ENCODE measurements around the gene MUC4.
"Not testable (repeated sequence)": the region's sequence is repeated elsewhere in the genome, so short reads cannot be mapped to it uniquely, and the experiment has no call there.

The MUC4 gene

DNA sequence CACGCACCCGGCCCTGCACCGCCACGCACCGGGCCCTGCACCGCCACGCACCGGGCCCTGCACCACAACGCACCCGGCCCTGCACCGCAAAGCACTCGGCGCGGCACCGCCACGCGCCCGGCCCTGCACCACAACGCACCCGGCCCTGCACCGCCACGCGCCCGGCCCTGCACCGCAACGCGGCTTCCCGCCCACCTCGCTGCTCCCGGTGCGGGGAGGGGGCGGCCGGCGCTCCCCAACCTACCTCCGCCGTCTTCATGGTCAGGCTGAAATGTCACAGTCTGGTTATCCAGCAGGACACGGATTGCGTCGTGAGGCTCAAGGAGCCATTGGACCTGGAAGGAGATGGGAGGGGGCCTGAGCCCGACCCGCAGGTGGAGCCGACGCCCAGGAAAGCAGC is 49.1 kb downstream of the MUC4 start:
- no peak for DNase-seq (ENCODE audit: low spot score)

DNA sequence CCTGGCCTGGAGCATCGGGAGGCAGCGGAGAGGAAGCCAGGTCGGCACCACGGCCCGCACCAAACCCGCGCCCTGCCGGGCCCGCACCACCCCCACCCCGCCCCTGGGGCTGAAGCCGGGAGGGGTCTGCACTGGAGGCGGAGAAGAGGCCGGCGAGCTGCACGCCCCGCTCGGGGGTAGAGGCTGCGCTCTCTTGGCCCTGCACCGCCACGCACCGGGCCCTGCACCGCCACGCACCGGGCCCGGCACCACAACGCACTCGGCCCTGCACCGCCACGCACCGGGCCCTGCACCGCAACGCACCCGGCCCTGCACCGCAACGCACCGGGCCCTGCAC is 49.5 kb downstream of the MUC4 start:
- no peak for DNase-seq (ENCODE audit: low spot score)

DNA sequence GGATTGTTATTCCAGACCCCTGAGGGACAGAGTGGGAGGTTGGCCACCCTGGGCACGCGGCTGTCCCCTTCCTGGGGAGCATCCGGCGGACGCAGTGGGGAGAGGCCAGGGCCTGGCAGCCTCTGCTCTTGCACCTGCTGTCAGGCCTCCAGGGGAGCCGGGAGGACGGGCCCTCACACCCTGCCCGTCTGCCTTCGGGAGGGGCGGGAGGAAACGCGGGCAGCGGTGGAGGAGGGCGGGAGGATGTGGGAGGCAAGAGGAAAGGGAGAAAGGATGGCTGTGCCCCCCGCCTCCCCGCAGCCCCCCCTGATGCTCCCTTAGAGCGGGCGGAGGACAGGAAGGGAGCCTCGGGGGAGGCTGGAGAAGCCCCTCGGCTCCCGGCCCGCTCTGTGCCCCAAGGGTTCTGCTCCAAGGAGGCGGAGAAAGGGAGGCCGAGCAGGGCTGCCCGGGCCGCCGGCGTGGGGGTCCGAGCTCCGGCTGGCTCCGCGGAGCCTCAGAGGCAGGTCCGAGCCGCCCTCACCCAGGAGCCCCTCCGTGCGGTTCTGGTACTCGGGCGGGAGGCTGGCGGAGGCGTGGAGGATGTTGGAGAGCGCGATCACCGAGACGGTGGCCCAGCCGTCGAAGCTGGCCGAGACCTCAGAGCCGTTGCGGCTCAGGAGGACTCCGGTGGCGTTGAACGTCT is 50.0 kb downstream of the MUC4 start:
- DNase-seq (ENCODE audit: low spot score): no peak

DNA sequence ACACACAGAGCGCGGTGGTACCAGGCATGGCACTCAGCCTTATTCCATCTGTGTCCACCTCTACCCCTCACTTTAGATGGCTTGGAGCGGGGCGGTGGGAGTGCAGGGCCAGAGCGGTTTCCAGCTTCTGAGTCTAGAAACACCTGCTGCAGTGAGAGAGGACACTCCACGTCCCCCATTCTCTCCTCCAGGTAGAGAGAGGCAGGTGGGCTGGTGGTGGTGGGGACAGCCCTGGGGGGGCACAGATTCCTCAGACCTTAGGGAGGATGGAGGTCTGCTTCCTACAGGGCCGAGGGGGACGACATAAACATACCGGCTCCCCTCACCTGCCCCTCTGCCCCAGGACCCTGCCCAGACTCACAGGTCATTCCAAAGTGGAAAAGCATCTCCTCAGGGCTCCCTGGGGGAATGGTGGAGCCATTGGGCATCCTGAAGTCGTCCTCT is 50.6 kb downstream of the MUC4 start:
- no peak for DNase-seq (ENCODE audit: low spot score)

DNA sequence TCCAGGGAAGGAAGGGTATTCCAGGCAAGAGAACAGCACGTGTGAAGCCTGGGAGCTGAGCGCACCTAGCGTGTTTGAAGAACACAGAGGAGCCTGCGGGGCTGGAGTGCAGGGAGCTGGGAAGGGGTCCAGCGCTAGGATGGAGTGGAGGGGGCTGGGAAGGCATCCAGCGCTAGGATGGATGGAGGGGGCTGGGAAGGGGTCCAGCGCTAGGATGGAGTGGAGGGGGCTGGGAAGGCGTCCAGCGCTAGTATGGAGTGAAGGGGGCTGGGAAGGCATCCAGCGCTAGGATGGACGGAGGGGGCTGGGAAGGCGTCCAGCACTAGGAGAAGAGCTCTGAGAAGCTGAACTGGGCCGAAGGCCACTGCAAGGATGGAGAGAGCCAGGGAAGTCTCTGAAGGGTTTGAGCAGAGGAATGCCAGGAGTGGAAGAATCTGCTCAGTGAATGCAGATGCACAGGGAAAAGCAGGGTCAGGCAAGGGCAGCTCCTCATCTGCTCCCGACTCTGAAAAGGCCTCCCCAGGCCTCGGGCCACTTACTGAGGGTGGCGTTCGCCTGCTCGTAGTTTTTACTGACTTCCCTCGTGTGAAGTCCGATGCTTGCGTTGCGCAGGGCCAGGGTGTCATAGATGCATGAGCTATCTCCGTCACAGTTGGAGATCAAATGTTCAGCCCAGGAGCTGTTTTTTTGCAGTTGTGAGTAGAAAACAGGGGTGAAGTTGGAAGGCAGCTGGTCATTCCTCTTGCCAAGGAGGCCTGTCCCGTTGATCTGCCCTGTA is 51.2 kb downstream of the MUC4 start:
- no peak for DNase-seq (ENCODE audit: low spot score)

DNA sequence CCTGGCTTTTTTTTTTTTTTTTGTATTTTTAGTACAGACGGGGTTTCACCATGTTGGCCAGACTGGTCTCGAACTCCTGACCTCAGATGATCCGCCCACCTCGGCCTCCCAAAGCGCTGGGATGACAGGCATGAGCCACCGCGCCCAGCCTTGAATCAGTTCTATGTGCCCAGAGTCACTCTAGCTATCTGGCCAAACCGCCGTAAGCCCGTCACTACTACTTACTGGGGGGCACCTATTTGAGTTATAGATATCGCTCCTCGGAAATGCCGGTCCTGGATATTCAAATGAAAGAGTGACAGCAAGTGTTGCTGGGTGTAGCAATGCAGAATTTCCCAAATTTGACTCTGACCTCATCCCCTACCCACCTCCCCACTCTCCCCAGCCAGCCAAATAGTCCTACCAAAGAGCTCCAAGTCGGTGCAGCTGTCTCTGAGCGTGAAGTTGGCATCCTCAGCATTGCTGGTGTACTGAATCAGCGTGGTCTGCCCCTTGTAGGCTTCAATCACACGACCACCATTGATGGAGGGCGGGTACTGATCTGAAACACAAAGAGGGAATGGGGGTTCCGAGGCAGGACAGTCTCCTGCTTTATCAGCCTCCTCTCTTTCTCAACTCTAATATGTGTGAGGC is 52.9 kb downstream of the MUC4 start:
- no peak for DNase-seq (ENCODE audit: low spot score)

DNA sequence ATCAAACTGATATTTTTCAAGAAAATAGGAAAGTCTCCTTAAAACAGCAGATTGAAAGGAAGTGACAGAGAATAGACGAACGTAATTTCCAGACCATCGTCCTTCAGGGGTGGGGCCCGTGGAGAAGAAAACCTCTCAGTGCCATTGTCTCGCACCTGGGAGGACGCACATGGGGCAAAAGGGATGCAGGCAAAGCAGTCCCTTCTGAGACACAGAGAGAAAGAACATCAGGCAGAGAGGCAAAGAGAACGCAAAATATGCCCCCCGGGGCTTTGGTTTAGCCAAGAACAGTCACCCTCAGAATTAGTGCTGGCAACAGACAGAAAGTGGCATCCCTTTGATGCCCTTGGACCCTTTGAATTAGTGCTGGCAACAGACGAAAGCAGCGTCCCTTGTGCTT is 53.9 kb downstream of the MUC4 start:
- DNase-seq (ENCODE audit: low spot score): no peak

DNA sequence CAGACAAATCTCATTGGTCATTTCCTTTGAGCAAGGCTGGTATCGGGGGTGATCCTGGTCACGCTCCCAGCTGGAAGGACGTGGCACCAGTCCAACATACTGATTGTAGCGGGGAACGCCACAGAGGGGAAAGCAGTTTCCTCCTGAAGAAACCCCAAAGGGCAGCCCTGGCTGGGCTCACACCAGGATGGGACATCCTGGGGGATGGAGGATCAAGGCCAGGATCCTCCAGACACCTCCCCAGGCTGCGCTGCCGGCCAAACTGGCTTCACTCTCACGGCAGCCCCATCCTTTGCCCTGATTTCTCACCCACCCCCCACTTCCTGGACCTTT is 54.3 kb downstream of the MUC4 start:
- DNase-seq (ENCODE audit: low spot score): no peak

DNA sequence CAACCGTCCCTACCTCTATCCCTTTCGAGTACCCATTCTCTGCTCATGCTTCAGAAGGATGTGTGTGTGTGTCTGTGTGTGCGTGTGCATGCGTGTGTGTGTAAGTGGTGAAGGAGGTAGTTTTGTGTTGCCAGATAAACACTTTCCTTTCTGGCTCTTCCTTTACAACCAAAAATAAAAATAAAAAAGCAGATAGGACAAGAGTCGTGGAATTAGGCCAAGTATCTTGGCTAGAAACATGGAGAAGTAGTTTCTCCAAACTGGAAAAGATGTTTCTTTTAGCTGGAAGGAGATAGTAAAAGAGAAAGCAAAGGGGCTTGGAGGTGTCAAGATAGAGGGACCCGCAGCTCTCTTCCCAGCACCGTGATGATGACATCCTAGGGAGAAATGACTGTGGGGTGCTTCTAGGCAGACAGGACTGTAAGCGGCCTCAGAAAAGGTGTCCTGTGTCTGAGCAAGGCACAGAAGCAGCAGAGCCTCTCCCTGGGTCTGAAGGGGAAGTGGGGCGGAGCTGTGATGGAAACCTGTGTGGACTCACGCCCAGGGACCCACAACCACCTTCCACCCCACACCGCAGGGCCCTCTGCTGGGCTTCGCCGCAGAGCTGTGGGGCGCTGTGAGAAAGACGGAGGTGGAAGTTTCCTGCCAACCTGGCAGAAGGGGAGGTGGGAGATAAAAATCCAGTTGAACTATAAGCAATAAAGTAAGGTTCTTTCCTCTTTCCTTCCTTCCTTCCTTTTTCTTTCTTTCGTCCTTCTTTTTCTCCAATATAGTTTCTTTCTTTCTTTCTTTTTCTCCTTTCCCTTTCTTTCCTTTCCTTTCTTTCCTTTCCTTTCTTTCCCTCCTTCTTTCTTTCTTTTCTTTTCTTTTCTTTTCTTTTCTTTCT is 55.7 kb downstream of the MUC4 start:
- no peak for DNase-seq (ENCODE audit: low spot score)

DNA sequence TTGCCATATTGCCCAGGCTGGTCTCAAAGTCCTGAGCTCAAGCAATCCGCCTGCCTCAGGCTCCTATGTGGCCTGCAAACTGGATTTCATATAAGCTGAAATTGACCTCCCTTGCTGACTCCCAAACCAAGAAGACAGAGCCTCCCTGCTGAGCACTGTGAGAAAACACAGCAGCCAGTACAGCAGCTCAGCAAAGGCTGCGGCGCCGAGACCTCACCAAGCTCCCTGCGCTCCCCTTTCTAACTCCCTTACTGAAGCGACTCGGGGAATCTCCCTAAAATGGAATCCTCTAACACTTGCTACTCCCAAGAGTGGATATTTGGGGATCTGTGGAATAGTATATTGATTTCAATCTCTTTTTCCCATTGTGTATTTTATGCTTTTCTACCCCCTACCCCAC is 56.3 kb downstream of the MUC4 start:
- no peak for DNase-seq (ENCODE audit: low spot score)

DNA sequence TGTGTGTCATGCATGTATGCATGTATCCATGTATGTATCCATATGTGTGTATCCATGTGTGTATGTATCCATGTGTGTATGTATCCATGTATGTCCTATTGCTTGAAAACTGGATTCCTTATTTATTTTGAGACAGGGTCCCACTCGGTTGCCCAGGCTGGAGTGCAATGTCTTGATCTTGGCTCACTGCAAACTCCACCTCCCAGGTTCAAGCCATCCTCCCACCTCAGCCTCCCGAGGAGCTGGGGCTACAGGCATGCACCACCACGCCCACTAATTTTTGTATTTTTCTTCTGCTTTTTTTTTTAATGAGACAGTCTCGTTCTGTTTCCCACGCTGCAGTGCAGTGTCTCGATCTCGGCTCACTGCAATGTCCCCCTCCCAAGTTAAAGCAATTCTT is 56.8 kb downstream of the MUC4 start:
- DNase-seq (ENCODE audit: low spot score): no peak

DNA sequence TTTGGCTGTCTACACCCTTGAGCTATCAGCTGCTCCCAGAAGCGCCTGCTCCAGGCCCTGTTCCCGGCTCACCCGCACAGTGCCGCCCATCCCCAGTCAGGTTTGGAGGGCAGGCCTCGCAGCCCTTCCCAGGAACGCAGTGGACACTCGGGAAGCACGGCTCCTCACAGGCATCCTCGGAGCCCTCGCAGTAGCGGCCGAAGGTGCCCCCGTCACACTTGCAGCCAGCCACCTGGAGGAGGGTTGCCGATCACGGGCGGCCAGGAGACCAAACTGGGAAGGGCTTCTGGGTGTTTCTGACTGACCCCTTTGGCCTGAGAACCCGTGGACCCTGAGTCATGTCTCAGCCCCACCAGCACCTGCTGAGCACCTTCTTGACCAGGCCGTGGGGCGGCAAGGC is 57.6 kb downstream of the MUC4 start:
- DNase-seq (ENCODE audit: low spot score): no peak

DNA sequence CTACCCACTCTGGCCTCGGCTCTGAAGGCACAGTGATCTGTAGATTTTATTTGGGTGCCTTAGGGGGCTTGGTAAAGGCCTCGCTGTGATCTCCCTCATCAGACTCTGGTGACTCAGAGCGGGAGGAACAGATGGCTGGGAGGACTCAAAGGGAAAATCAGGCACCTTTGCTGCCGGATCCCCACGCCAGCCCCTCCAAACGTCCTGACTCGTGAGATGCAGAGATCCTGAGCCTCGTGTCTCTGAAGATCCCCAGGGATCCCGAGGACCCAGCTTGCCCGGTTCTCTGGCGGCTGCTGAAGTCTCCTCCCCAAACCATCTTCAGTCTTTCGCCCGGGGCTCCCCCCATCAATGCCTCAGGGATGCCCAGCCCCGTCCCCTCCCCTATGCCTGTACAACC is 58.1 kb downstream of the MUC4 start:
- DNase-seq (ENCODE audit: low spot score): no peak

DNA sequence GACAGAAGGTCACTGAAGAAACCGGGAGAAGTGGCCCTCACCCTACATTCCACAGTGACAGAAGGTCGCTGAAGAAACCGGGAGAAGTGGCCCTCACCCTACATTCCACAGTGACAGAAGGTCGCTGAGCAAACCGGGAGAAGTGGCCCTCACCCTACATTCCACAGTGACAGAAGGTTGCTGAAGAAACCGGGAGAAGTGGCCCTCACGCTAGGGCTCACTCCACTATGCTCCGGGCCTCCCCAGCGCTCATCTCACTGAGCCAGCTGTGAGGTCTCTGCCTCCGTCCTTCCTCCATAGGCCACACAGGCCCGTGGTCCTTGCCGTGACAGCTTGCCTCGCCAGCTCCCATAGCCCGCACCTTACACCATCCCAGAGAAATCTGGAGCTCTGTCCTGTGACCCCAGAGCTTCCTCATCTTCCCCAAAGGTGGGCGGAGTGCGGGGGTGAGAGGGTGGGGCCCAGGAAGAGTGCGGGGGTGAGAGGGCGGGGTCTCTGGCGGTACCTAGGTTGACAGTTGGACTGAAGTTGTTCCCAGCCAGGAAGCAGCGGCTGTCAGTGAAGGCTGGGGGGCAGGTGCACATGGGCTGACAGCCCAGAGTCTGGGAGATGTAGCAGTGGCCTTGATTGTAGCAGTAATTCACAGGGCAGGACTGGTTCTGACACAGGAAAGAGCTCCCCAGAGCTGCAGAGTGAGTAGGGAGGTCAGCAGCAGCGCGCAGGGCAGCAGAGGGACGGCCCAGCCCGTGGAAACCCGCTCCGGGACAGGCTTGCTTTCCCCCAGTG is 59.0 kb downstream of the MUC4 start:
- no peak for DNase-seq (ENCODE audit: low spot score)

DNA sequence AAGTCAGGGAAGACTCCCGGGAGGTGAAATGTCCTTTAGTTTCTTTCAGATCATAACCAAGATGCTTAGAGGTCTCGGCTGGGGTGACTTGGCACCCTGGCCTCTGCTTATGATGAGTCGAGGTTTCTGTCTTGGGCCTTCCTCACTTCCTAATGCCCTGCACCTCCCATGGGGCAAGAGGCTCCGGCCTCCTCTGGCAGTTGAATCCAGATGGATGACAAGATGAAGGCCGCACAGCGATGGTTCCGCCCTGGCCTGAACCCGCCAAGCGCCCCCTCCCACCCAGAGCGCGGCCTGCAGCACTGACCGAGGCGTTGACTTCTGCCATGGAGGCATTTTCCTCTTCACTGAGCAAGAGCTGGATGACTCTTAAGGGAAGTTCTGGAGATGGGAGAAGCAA is 59.7 kb downstream of the MUC4 start:
- DNase-seq (ENCODE audit: low spot score): no peak

DNA sequence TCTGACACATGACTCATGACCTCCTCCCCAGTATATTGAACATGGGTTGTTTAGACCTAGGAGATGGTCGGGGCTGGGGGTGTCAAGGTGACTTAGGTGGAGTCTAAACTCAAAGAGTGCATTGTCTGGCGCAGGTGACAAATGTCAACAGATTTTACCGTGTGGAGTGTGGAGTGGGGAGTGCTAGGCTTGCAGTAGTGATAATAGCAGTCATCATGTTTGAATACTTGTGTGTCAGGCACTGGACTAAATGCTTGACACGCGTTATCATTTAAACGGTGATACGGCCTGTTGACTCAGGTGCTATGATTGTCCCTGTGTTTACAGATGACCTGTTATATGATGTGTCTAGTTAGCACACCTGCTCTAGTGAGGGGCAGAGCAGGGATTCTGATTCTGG is 60.2 kb downstream of the MUC4 start:
- no peak for DNase-seq (ENCODE audit: low spot score)

DNA sequence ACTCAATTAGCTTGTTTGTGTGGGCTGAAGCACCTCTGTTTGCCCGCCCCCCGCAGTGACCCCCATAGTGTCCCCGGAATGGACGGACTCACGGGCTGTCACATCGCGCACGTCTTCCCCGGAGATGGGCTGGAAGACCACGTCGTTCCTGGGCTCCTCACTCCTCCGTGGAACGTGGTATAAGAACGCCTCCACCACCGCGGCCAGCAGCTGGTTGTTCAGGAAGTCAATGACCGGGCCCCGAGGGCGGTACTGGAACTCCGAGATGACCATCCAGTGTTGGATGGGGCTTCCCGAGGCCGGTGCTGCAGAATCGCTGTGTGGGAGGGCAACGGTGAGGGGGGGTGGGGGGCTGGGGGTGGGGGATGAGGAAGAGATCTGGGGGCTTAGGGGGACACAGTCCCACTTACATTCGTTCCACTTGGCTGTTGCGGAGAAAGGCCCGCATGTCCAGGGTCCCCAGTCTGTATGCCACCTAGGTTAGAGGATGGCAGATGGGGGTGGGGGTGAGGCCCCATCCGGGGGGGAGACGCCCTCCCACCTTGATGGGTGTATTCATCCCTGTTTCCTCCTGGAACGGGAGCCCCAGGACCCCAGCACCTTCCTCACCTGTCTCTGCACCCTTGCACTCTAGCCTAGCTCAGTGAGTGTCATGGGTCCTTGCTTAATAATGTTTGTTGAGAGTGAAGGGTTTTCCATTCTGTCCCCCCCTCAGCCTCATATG is 60.8 kb downstream of the MUC4 start:
- no peak for DNase-seq (ENCODE audit: low spot score)

DNA sequence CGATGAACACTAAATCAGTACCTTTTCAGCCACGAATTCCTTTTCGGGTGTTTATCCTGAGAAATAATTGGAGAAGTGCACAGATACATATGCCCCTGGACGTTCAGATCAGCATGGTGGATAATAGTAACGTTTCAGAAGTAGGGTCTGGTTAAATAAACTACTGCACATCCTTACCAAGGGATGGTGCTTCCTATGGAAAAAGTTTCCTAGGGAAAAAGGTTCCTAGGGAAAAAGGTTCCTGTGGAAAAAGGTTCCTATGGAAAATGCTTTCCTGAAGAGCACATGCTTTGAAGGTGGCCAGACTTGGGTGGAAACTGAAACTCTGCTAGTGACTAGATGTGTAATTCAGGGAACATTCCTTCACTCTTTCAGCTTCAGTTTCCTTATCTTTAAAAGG is 62.6 kb downstream of the MUC4 start:
- not testable (repeated sequence) for DNase-seq (ENCODE audit: low spot score)

DNA sequence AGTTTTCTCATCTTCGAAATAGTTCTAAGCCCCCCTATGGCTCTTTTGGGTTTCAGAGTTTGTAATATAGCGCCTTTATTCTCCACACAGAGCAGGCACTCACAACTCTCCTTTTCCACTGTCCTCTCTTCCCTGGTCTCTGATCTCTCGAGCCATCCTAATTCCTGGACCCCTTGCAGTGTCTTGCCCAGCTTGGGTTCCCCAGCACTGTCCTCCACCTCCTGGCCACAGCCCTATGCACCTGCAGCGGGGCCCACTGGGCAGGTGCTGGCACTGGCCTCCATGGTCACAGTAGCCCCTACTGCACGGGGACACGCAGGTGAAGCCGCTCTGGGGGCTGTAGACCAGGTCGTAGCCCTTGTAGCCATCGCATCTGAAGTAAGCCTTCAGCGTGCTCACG is 63.1 kb downstream of the MUC4 start:
- no peak for DNase-seq (ENCODE audit: low spot score)

DNA sequence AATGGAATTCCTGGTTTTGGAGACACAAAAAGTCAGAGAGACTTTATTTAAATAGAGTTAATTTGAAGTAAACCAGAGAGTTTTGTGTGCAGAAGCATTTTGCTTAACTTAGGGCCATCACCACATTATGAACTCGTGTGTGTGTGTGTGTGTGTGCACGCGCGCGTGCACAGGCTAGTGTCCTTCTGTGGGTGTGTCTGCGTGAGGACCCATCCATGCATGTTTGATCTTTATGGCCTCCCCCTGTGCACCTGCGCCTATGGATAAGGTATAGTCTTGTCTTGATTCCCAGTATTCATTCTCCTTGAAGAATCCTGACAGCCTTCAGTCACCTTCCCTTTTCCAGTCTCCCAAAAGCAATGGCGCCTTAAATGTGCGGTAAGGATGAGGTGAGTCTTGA is 65.0 kb downstream of the MUC4 start:
- DNase-seq (ENCODE audit: low spot score): no peak

DNA sequence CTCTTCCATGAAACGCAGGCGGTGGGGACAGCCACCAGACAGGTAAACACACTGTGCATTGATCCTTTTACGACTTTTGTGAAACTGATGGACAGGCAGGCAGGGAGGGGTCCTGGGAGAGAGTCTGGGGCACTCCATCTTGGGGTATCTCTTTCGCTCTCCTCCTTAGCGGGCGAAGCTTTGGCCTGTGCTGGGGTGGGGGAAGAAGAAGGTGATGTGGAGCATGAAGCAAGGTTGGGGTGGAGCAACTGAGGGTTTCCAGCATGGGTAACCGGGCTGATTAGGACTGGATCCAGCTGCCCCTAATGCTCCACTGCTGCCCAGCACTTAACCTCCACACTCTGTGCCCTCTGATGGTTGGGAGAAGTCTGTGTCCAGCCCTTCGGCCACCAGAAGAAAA is 65.4 kb downstream of the MUC4 start:
- no peak for DNase-seq (ENCODE audit: low spot score)

All from HuH-7.5 (cell line).